Kidney (tissue), 14 donors: ENCODE results near the gene ME1. TPM values are rescaled to one million over a fixed set of nuclear protein-coding genes. Genes with fewer than 3 reads are reported as not detected.

Source experiments
- DNase-seq, 5 donors: peaks; one replicate each; pipeline ENCODE4 v3.0.0-alpha.2; 2013 to 2020
- FAIRE-seq: peaks from 2 replicates; lab custom pipeline; 2012; peaks lifted over from hg19 to GRCh38; lab: Jason Lieb, UNC
- H3K27ac ChIP-seq, 2 donors: one replicate each; pipeline ENCODE4 v1.7.0; 2013; ENCODE audit warnings: low read depth in 2 of 2, low read length in 2 of 2, inconsistent platforms in 1 of 2
- H3K27me3 ChIP-seq: one replicate; pipeline ENCODE4 v1.7.1; 2013; ENCODE audit warnings: low read length, inconsistent platforms; ENCODE audit not compliant: control insufficient read depth, insufficient read depth
- H3K36me3 ChIP-seq, 3 donors: one replicate each; pipeline versions ENCODE4 v1.7.0 to v1.7.1; 2013; ENCODE audit warnings: low read length in 3 of 3, control low read depth in 1 of 3, inconsistent platforms in 1 of 3; ENCODE audit not compliant: insufficient read depth in 3 of 3, control insufficient read depth in 2 of 3
- H3K4me1 ChIP-seq, 3 donors: one replicate each; pipeline versions ENCODE4 v1.7.0 to v1.7.1; 2013; ENCODE audit warnings: low read length in 3 of 3, inconsistent platforms in 1 of 3, low read depth in 1 of 3; ENCODE audit not compliant: control insufficient read depth in 2 of 3, insufficient read depth in 2 of 3
- H3K4me3 ChIP-seq, 3 donors: one replicate each; pipeline versions ENCODE4 v1.7.0 to v1.8.1; 2013; ENCODE audit warnings: low read length in 3 of 3, control low read depth in 1 of 3, inconsistent platforms in 1 of 3
- H3K9ac ChIP-seq, 3 donors: one replicate each; pipeline versions ENCODE4 v1.7.0 to v1.7.1; 2013; ENCODE audit warnings: low read length in 3 of 3, control low read depth in 1 of 3, inconsistent platforms in 1 of 3
- H3K9me3 ChIP-seq, 3 donors: one replicate each; pipeline versions ENCODE4 v1.7.0 to v1.7.1; 2013; ENCODE audit warnings: low read length in 3 of 3, control low read depth in 1 of 3, inconsistent platforms in 1 of 3; ENCODE audit not compliant: control insufficient read depth in 2 of 3, insufficient read depth in 1 of 3
- CTCF ChIP-seq: IDR thresholded peaks from 3 replicates; pipeline ENCODE4 v1.5.1; 2012; ENCODE audit warnings: mild to moderate bottlenecking, moderate library complexity, borderline replicate concordance; ENCODE audit not compliant: insufficient read depth; ENCODE audit errors: extremely low read depth
- intact Hi-C: fragments of 100-400 bp; cut with DNase I; formaldehyde crosslinking; loops from one replicate; pipeline ENCODE4 v1.11.1; 2022
- polyA plus RNA-seq: library from polyadenylated mRNA; stranded (reverse); fragments of 350-450 nt; fragmentation: Illumina TruSeq; extraction: RNeasy Lipid Tissue Mini Kit (QIAGEN cat#74804); gene quantifications from one replicate; pipeline ENCODE4 v1.2.3, GENCODE V29; 2014; ENCODE audit warnings: low read depth, low replicate concordance; ENCODE audit not compliant: insufficient read depth
- total RNA-seq: library from RNA; stranded (reverse); fragmentation: NEBNext Ultra II Directional; extraction: Animal tissue kit (Norgen Biotek cat#: 25700); gene quantifications from one replicate; pipeline ENCODE4 v1.2.1, GENCODE V29; 2021
- donor health status: control.
- donor health status: control.
- donor health status: control.
- donor health status: control.
- donor health status: control.
- donor health status: DM: yes; HTN: yes; CAD: no.
- donor health status: Normal renal cell carcinoma (clear cell type).

The ME1 gene
- total and polyA plus RNA-seq, 2 donors from 2014 or later, result 3.3 to 5.5 TPM

GRCh38 chr6:83464381-83465140, 33.7 kb upstream of the ME1 start:
- DNase-seq (no peak), FAIRE-seq (no peak)
- no peak for TF ChIP-seq CTCF
- no peaks in the 10 kb centered on the region for H3K9me3 ChIP-seq
- no peak overlapping the region for H3K4me3 ChIP-seq
- H3K36me3 ChIP-seq, result no peaks in the 10 kb centered on the region
- H3K9ac ChIP-seq, result no peak overlapping the region
- H3K27me3 ChIP-seq, result no peaks in the 10 kb centered on the region
- no peaks in the 10 kb centered on the region for H3K4me1 ChIP-seq
- intact Hi-C loops, result no loop called here
- no peak overlapping the region for H3K27ac ChIP-seq

- DNase-seq, result no peak
- H3K4me1 ChIP-seq, result no peaks in the 10 kb centered on the region
- intact Hi-C loops, result no loop called here
- no peaks in the 10 kb centered on the region for H3K27me3 ChIP-seq
- H3K27ac ChIP-seq, result no peak overlapping the region
- no peak overlapping the region for H3K4me3 ChIP-seq
- H3K9me3 ChIP-seq, result no peaks in the 10 kb centered on the region
- no peaks in the 10 kb centered on the region for H3K36me3 ChIP-seq
- FAIRE-seq, result no peak
- no peak for TF ChIP-seq CTCF
- no peak overlapping the region for H3K9ac ChIP-seq
These were observed 33.0 kb upstream of the ME1 start for GRCh38 chr6:83463886-83464285.

DNA sequence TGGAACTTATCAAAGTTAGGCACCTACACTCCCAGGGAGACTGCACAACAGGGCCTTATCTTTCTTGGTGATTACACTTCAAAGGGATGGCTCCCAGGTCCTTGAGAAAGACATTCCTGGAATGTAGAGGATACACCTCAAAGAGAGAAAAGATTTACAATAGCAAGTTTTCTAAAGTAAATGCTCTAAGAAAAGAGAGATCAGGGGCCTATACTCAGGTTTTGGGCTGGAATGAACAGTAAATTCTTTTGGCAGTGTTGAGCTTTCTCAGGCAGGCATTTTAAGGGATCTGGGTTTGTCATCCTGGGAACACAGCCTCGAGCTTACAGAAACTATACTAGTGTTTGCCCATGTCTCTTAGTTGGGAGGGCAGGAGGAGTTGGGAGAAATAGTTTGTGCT, 31.7 kb upstream of the ME1 start:
- H3K9ac ChIP-seq, result no peak overlapping the region
- no peaks in the 10 kb centered on the region for H3K27me3 ChIP-seq
- FAIRE-seq (no peak), DNase-seq (no peak)
- intact Hi-C loops, result no loop called here
- no peak for TF ChIP-seq CTCF
- no peaks in the 10 kb centered on the region for H3K9me3 ChIP-seq
- no peak overlapping the region for H3K4me3 ChIP-seq
- no peaks in the 10 kb centered on the region for H3K4me1 ChIP-seq
- no peak overlapping the region for H3K27ac ChIP-seq
- no peaks in the 10 kb centered on the region for H3K36me3 ChIP-seq

DNA sequence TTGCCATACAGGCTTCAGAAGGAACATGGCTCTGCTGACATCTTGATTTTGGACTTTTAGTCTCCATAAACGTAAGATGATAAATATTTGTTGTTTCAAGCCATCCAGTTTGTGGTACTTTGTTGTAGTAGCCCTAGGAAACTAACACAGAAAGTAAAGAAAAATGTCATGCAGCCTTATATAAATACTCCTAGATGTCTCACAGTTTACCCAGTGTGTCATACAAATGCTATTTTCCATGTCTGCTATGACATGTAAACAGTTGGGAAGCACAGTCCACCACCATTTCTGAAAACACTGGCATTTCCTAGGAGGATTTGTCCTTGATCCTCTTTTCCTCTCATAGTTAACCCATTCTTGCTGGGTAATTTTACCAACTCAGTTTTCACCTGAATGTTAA, 30.6 kb upstream of the ME1 start:
- Histone ChIP-seq H3K4me1 (no peaks in the 10 kb centered on the region), H3K27ac (no peak overlapping the region), H3K36me3 (no peaks in the 10 kb centered on the region), H3K9me3 (no peaks in the 10 kb centered on the region), H3K4me3 (no peak overlapping the region), H3K9ac (no peak overlapping the region), H3K27me3 (no peaks in the 10 kb centered on the region)
- no peak for TF ChIP-seq CTCF
- intact Hi-C loops, result no loop called here
- FAIRE-seq (no peak), DNase-seq (no peak)
